Body of pancreas (tissue), 4 donors: ENCODE results near the gene KCNA3.

Experiments used
- CTCF ChIP-seq, 7 experiments: fragments of 450-650 bp in 4 of 7; fragments of 200-600 bp in 3 of 7; sonication (generic) in 3 of 7; IDR thresholded peaks; one replicate each; pipeline ENCODE4 v1.5.1; 2016 to 2019; ENCODE audit warnings: antibody characterized with exemption in 7 of 7
- POLR2A ChIP-seq, 3 donors: fragments of 450-650 bp; IDR thresholded peaks; one replicate each; pipeline ENCODE4 v1.6.1; 2016; ENCODE audit warnings: antibody characterized with exemption in 3 of 3, mild to moderate bottlenecking in 2 of 3

GRCh38 chr1:110677526-110677925, 2.8 kb upstream of the KCNA3 start:
- TF ChIP-seq POLR2A (IDR thresholded peaks at IDR 0.05), result no peak
- TF ChIP-seq CTCF (IDR thresholded peaks at IDR 0.05), result no peak
